K562 (cell line): Measurements from ENCODE around the gene OR2B2. TPM values are rescaled to one million over a fixed set of nuclear protein-coding genes. Genes with fewer than 3 reads are reported as not detected.

Experiments used
- BRD9 ChIP-seq: fragments of 450-650 bp; IDR thresholded peaks from 2 replicates; pipeline ENCODE4 v1.6.1; 2018; ENCODE audit warnings: low read depth; ENCODE audit not compliant: partially characterized antibody
- CHD2 ChIP-seq: IDR thresholded peaks from 2 replicates; pipeline ENCODE4 v1.6.1; 2011; ENCODE audit warnings: low read depth, low read length
- CREBBP ChIP-seq: IDR thresholded peaks from one replicate; pipeline ENCODE4 v1.6.1; 2012; ENCODE audit warnings: low read depth, mild to moderate bottlenecking, control low read depth, inconsistent platforms, low read length
- CSDE1 ChIP-seq, 2 experiments: fragments of 450-650 bp; IDR thresholded peaks; 2 replicates each; pipeline ENCODE4 v1.6.1; 2016; ENCODE audit warnings: mild to moderate bottlenecking in 1 of 2
- FOXA3 ChIP-seq, 2 experiments: fragments of 450-650 bp in 1 of 2; sonication (generic) in 1 of 2; formaldehyde crosslinking; IDR thresholded peaks in 1 of 2; conservative IDR thresholded peaks in 1 of 2; 2 replicates each; pipeline versions ENCODE4 v1.4.0 to v1.8.0; 2020 to 2022; ENCODE audit warnings: mild to moderate bottlenecking in 2 of 2, missing genetic modification reagents in 1 of 2
- HDAC1 ChIP-seq, 2 experiments: fragments of 450-650 bp; IDR thresholded peaks; 2 replicates each; pipeline ENCODE4 v1.6.1; 2016 to 2017; ENCODE audit warnings: inconsistent platforms in 1 of 2, mild to moderate bottlenecking in 1 of 2, moderate library complexity in 1 of 2
- NELFE ChIP-seq: IDR thresholded peaks from 2 replicates; pipeline ENCODE4 v1.6.1; 2011; ENCODE audit warnings: mild to moderate bottlenecking; ENCODE audit not compliant: insufficient read depth, insufficient read length
- TCF7 ChIP-seq: sonication (generic); IDR thresholded peaks from 2 replicates; pipeline ENCODE4 v1.6.1; 2016; ENCODE audit warnings: antibody characterized with exemption, borderline replicate concordance
- ZNF561 ChIP-seq: fragments of 450-650 bp; formaldehyde crosslinking; conservative IDR thresholded peaks from 2 replicates; pipeline ENCODE4 v1.4.0; 2020; ENCODE audit warnings: mild to moderate bottlenecking, moderate library complexity
- ZNF583 ChIP-seq: fragments of 250-450 bp; sonication (Bioruptor Pico); IDR thresholded peaks from 2 replicates; pipeline ENCODE4 v1.4.0; 2020
- polyA plus RNA-seq, 8 experiments: library from polyadenylated mRNA; depleted of rRNA in 4 of 8; stranded (reverse) in 5 of 8; unstranded in 3 of 8; fragments of >200 nt; fragmentation: Nextera tagmentation in 2 of 8; fragmentation: Illumina TruSeq in 1 of 8; extraction: Ambion mirVana in 2 of 8; extraction: Trizol in 1 of 8; gene quantifications; 2 replicates each; pipeline versions ENCODE4 v1.2.1 to v1.2.3, GENCODE V29; 2011 to 2014; ENCODE audit warnings: inconsistent platforms in 1 of 8, missing spikeins in 1 of 8
- total RNA-seq, 7 experiments: library from RNA; depleted of rRNA in 6 of 7; stranded (reverse); fragments of >200 nt in 6 of 7; fragmentation: Illumina TruSeq in 2 of 7; extraction: Trizol in 2 of 7; gene quantifications; 2 replicates each; pipeline versions ENCODE4 v1.2.1 to v1.2.3, GENCODE V29; 2011 to 2021; ENCODE audit warnings: low replicate concordance in 1 of 7
- TF ChIP-seq, protein P1 (sequence below): fragments of 250-450 bp; sonication (Bioruptor Pico); IDR thresholded peaks from 2 replicates; pipeline ENCODE4 v1.4.0; 2020; ENCODE audit warnings: mild to moderate bottlenecking, moderate library complexity
- TF ChIP-seq, protein P2 (sequence below): fragments of 450-650 bp; conservative IDR thresholded peaks from 2 replicates; pipeline ENCODE4 v1.6.1; 2016; ENCODE audit warnings: missing genetic modification characterization, low read depth, mild to moderate bottlenecking, control low read depth, missing compliant biosample characterization
- TF ChIP-seq, protein P3 (sequence below), 2 experiments: fragments of 450-650 bp; formaldehyde crosslinking in 1 of 2; IDR thresholded peaks; 2 replicates each; pipeline versions ENCODE4 v1.4.0 to v1.6.1; 2014 to 2020; ENCODE audit warnings: mild to moderate bottlenecking in 2 of 2, borderline replicate concordance in 1 of 2, low read depth in 1 of 2

The OR2B2 gene
- total and polyA plus RNA-seq, 9 of the 15 experiments (the other 6 are each of a cell fraction or from before 2014, with no cell fraction given): 0.24 TPM; not detected in 8

DNA sequence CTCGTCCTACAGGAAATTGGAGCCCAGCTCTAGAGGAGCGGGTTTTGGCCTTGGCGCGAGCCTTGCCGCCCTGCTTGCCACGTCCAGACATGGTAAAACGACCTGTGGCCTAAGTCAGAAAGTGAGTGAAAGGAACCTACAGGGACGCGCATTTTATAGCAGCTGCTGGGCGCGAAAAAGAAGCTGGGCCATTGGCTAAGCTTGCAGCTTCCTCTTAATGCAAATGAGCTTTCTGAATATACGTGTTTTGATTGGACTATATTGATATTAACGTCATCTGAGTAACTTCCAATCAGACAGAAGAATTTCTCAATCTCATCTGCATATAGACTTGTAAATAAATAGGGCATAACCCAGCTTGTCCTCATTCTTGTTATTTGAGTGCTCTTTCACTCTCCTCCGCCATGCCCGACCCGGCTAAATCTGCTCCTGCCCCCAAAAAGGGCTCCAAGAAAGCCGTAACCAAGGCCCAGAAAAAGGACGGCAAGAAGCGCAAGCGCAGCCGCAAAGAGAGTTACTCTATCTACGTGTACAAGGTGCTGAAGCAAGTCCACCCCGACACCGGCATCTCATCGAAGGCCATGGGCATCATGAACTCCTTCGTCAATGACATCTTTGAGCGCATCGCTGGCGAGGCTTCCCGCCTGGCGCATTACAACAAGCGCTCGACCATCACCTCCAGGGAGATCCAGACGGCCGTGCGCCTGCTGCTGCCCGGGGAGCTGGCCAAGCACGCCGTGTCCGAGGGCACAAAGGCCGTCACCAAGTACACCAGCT lies 18.9 kb downstream of the OR2B2 start (continued):
- TF ChIP-seq CREBBP (no peak), FOXA3 (CRISPR knock-in tag; conservative IDR thresholded peaks at IDR 0.05 in 1 of 2, IDR thresholded peaks at IDR 0.05 in 1 of 2) (peak; percentile 2 to 82; a peak in 1 of 4 replicates), BRD9 (peak; percentile 26), CSDE1 (IDR thresholded peaks at IDR 0.05) (peak in 1 of 2 experiments; percentile 81; a peak in 1 of 4 replicates), CHD2 (peak; percentile 71; the same call in 1 of the 2 replicates), ZNF561 (CRISPR knock-in tag) (no peak; the same call in 1 of the 2 replicates), NELFE (peak; percentile 80), HDAC1 (IDR thresholded peaks at IDR 0.05) (peak in 1 of 2 experiments; percentile 70; a peak in 1 of 4 replicates), ZNF583 (CRISPR knock-in tag) (no peak), TCF7 (0 out of 2 replicates have a peak, but pooled peaks have one; percentile 62)
- TF ChIP-seq, protein P1, sequence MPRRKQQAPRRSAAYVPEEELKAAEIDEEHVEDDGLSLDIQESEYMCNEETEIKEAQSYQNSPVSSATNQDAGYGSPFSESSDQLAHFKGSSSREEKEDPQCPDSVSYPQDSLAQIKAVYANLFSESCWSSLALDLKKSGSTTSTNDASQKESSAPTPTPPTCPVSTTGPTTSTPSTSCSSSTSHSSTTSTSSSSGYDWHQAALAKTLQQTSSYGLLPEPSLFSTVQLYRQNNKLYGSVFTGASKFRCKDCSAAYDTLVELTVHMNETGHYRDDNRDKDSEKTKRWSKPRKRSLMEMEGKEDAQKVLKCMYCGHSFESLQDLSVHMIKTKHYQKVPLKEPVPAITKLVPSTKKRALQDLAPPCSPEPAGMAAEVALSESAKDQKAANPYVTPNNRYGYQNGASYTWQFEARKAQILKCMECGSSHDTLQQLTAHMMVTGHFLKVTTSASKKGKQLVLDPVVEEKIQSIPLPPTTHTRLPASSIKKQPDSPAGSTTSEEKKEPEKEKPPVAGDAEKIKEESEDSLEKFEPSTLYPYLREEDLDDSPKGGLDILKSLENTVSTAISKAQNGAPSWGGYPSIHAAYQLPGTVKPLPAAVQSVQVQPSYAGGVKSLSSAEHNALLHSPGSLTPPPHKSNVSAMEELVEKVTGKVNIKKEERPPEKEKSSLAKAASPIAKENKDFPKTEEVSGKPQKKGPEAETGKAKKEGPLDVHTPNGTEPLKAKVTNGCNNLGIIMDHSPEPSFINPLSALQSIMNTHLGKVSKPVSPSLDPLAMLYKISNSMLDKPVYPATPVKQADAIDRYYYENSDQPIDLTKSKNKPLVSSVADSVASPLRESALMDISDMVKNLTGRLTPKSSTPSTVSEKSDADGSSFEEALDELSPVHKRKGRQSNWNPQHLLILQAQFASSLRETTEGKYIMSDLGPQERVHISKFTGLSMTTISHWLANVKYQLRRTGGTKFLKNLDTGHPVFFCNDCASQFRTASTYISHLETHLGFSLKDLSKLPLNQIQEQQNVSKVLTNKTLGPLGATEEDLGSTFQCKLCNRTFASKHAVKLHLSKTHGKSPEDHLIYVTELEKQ: no peak
- TF ChIP-seq, protein P2, sequence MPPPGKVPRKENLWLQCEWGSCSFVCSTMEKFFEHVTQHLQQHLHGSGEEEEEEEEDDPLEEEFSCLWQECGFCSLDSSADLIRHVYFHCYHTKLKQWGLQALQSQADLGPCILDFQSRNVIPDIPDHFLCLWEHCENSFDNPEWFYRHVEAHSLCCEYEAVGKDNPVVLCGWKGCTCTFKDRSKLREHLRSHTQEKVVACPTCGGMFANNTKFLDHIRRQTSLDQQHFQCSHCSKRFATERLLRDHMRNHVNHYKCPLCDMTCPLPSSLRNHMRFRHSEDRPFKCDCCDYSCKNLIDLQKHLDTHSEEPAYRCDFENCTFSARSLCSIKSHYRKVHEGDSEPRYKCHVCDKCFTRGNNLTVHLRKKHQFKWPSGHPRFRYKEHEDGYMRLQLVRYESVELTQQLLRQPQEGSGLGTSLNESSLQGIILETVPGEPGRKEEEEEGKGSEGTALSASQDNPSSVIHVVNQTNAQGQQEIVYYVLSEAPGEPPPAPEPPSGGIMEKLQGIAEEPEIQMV (tag): no peak
- TF ChIP-seq, protein P3, sequence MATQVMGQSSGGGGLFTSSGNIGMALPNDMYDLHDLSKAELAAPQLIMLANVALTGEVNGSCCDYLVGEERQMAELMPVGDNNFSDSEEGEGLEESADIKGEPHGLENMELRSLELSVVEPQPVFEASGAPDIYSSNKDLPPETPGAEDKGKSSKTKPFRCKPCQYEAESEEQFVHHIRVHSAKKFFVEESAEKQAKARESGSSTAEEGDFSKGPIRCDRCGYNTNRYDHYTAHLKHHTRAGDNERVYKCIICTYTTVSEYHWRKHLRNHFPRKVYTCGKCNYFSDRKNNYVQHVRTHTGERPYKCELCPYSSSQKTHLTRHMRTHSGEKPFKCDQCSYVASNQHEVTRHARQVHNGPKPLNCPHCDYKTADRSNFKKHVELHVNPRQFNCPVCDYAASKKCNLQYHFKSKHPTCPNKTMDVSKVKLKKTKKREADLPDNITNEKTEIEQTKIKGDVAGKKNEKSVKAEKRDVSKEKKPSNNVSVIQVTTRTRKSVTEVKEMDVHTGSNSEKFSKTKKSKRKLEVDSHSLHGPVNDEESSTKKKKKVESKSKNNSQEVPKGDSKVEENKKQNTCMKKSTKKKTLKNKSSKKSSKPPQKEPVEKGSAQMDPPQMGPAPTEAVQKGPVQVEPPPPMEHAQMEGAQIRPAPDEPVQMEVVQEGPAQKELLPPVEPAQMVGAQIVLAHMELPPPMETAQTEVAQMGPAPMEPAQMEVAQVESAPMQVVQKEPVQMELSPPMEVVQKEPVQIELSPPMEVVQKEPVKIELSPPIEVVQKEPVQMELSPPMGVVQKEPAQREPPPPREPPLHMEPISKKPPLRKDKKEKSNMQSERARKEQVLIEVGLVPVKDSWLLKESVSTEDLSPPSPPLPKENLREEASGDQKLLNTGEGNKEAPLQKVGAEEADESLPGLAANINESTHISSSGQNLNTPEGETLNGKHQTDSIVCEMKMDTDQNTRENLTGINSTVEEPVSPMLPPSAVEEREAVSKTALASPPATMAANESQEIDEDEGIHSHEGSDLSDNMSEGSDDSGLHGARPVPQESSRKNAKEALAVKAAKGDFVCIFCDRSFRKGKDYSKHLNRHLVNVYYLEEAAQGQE (IDR thresholded peaks at IDR 0.05; ENCODE audit: borderline replicate concordance): no peak
- TF ChIP-seq, protein P3 (CRISPR knock-in tag; IDR thresholded peaks at IDR 0.05; ENCODE audit: low read depth): peak; percentile 64; the same call in 1 of the 2 replicates
